ENCODE measurements around the gene PIK3C2B.
"Not testable (repeated sequence)": the region's sequence is repeated elsewhere in the genome, so short reads cannot be mapped to it uniquely, and the experiment has no call there.

The PIK3C2B gene, protein sequence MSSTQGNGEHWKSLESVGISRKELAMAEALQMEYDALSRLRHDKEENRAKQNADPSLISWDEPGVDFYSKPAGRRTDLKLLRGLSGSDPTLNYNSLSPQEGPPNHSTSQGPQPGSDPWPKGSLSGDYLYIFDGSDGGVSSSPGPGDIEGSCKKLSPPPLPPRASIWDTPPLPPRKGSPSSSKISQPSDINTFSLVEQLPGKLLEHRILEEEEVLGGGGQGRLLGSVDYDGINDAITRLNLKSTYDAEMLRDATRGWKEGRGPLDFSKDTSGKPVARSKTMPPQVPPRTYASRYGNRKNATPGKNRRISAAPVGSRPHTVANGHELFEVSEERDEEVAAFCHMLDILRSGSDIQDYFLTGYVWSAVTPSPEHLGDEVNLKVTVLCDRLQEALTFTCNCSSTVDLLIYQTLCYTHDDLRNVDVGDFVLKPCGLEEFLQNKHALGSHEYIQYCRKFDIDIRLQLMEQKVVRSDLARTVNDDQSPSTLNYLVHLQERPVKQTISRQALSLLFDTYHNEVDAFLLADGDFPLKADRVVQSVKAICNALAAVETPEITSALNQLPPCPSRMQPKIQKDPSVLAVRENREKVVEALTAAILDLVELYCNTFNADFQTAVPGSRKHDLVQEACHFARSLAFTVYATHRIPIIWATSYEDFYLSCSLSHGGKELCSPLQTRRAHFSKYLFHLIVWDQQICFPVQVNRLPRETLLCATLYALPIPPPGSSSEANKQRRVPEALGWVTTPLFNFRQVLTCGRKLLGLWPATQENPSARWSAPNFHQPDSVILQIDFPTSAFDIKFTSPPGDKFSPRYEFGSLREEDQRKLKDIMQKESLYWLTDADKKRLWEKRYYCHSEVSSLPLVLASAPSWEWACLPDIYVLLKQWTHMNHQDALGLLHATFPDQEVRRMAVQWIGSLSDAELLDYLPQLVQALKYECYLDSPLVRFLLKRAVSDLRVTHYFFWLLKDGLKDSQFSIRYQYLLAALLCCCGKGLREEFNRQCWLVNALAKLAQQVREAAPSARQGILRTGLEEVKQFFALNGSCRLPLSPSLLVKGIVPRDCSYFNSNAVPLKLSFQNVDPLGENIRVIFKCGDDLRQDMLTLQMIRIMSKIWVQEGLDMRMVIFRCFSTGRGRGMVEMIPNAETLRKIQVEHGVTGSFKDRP (N-terminal part only)

DNA sequence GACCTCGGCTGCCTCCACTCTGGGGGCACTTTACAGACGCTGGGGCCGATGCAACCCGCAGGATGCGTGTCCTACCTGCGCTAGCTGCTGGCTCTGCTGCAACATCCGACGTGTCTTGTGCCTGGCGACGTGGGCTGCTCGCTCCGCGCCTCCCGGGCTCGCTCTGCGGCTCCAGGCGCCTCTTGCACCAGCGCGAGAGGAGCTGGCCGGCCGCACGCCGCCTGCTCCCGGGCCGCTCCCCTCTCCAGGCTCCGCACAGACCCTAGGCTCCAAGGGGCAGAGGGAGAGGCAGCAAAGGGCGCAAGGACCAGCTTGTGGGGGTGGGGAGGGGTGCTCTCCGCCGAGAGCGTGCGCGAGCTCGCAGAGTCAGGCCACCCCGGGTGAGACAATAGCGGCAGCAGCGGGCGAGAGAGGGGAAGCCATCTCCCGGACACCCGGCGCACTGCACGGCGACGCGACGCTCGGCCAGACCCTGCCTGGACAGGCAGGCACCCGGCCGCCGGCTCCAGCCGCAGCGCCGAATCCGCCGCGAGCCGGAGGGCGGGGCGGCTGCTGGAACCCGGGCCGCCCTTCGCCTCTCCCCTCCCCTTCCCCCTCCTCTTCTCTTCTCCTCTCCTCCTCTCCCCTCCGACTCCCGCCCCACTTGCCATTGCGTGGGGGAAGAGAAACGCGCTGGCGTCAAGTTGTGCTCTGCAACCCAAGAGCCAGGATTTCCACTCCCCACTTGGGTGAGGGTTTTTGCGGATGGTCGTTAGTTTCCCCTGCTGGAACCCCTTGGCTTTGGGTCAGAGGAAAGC lies at the start of gene PIK3C2B:
Gene PIK3C2B (minus strand): TSS at position 525 of the 797 bp plus-strand sequence. CDS start 25,003 bp downstream, outside the sequence.
- DNase-seq (ENCODE audit: low read depth), result peak; percentile 44

DNA sequence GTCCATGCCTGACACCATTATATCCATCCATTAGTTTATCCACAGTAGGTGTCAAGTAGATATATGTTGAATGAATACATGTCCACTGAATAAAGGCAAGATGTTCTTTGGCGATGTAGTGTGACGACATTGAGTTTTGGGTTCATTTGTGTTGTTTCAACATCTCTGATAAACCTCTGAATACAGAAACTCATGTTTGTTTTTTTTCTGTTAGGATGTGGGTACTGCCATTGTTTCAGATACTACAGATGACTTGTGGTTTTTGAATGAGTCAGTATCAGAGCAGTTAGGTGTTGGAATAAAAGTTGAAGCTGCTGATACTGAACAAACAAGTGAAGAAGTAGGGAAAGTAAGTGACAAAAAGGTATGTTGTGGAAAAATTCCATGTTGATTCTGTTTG lies 49.7 kb upstream of the PIK3C2B start:
- no peak for DNase-seq (ENCODE audit: low read depth)

GRCh38 chr1:204541626-204542025 lies 47.0 kb upstream of the PIK3C2B start:
- no peak for DNase-seq (ENCODE audit: low read depth)

DNA sequence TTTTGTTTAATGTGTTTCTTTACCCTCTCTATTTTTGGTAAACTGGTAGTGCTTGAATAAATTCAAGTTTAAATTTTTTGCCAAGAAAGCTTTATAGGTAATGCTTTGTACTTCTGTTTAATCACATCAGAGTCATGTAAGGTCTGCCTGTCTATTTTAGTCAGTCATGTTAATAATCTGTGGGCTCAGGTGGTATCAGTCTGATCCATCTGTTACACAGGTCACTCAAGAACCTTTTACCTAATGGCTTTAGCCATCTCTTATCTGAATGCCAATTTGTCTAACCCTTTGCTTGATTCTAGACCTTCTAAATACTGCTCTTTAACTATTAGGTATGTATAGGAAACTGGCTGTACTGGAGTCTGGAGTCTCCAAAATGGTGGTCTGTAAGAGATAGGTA lies 38.2 kb upstream of the PIK3C2B start:
- DNase-seq (ENCODE audit: low read depth), result no peak

GRCh38 chr1:204530932-204531331 lies 36.3 kb upstream of the PIK3C2B start:
- DNase-seq (ENCODE audit: low read depth), result no peak

GRCh38 chr1:204529371-204529895 lies 34.8 kb upstream of the PIK3C2B start:
- DNase-seq (ENCODE audit: low read depth), result no peak

- no peak for DNase-seq (ENCODE audit: low read depth)
Measured at GRCh38 chr1:204528677-204529076, 34.1 kb upstream of the PIK3C2B start.

DNA sequence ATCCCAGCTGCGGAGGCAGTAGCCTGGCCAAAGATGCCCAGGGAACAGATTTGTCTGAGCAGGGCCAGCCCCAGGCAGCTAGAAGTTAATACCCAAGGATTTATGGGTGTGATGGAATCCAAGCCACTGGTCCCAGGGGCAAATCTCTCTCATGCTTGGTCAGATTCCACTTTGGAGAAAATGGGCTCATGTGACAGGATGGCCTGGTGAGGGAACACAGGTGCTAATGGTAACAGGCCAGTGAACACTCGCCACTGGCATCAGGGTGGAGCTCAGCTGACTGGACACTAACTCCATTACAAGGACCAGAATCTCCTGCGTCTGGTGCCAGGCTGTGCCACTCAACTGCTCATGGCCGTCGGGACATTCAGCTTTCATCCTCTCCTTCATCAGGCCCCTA lies 33.6 kb upstream of the PIK3C2B start:
- DNase-seq (ENCODE audit: low read depth), result no peak

DNA sequence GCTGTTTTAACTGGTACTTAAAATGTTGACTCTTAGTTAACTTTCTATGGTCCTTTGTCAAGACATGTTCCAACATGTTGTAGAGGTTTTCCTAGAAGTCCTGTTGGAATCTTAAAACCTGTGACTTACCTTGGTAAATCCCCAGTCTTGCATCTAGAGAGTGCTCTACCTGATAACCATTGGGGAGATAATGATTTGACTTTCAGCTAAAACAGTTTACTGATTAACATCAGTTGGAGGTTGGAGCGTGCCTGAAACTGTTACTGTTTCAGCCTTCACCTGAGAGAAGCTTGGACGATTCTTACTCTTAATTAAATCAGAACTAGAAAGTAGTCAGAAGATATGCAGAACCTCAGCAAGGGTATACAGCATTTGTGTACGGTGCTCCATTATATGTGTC lies 30.4 kb upstream of the PIK3C2B start:
- no peak for DNase-seq (ENCODE audit: low read depth)

DNA sequence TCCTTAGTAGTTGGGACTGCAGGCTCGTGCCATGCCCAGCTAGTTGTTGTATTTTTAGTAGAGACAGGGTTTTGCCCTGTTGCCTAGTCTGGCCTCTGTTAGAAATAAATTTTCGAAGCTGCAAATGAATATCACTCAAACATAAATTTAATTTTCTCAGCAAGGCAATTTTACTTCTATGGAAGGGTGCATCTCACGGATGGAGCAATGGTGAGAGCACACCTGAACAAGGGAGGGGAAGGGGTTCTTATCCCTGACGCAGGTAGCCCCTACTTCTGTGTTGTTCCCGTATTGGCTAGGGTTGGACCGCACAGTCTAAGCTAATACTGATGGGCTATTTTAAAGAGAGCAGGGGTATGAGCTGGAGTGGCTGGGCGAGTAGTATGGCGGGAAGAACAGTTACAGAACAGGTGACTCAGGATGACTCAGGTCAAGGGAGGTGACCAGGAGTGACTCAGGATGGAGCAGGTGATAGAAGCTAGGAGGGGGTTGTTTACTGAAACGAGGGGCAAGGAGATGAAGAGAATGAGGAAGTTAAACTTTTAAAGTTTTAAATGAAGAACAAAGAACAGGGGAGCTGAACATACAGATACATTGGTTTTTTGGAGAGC lies 29.1 kb upstream of the PIK3C2B start:
- DNase-seq (ENCODE audit: low read depth), result no peak

GRCh38 chr1:204521941-204522521 lies 27.4 kb upstream of the PIK3C2B start:
- DNase-seq (ENCODE audit: low read depth), result not testable (repeated sequence)

DNA sequence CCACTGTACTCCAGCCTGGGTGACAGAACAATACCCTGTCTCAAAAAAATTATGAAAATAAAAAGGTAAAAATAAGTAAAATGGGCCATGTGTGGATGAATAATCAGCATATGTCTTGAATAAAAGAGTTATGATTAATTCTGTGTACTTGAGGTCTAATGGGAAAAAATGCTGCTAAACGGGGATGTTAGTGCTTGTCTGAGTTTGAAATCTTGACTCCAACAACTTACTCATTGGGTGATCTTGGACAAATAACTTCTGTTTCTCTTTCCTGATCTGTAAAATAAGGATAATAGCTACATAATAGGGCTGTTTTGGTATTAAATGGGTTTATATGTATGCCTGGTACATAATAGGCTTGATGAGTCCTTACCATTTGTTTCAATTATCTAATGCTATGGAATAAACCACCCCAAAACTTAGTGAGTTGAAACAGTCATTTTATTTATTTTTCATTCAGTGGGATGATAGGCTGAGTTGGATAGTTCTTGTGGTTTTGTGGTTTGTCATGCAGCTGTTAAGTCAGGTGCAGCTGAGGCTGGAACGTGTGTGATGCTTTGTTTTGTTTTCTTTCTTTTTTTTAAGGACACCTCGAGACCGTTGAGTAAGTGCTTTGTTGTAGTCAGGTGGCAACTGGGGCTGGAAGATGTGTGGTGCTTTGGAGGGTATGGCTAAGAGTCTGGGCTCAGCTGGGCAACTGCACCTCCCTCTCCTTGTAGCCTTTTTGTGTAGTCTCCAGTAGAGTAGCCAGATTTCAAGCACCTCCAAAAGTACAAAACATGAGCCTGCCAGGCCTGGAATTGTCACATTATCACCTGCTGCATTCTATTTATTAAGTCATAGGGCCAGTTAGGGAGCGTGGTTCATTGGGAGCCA lies 26.5 kb upstream of the PIK3C2B start:
- DNase-seq (ENCODE audit: low read depth), result no peak

DNA sequence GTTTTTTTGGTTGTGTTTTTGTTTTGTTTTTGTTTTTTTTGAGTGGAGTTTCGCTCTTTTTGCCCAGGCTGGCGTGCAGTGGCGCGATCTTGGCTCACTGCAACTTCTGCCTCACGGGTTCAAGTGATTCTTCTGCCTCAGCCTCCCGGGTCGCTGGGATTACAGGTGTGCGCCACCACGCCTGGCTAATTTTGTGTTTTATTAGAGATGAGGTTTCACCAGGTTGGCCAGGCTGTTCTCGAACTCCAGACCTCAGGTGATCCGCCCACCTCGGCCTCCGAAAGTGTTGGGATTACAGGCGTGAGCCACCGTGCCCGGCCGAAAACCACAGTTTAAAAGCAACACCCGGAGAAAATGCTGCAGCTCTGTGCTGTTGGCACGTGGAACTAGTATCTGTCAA lies 22.8 kb upstream of the PIK3C2B start:
- DNase-seq (ENCODE audit: low read depth), result not testable (repeated sequence)

DNA sequence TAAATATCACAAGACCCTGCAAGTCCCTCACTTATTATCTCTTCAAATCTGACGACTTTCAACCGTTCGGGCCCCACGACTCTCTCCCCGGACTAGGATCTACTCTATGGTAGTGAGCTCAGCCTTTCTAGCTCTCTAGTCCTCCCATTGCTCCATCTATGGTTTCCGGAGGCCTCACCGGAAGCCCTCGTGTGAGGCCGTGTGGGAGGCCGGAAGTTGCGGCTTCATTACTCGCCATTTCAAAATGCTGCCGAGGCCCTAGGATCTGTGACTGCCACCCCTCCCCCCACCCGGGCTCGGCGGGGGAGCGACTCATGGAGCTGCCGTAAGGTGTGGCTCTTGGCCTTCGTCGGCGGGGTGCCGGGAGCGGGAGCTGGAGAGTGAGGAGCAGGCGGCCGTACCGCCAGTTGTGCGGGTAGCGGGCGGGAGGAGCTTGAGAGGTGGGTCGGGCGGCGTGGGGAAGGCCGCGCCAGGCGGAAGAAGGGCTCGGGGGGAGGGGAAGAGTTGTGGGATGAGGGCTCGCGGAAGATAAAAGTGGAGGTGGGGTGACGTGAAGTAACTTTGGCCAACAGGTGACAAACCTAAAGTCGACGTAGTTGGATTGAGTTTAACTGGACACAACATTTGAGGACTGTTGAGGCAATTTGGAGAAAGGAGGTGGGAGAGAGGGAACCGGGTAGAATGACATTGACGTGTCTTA lies 21.7 kb upstream of the PIK3C2B start, which contains the start of gene MDM4:
Gene MDM4 (plus strand): TSS at position 227 of the 700 bp plus-strand sequence. CDS start 9,113 bp downstream, outside the sequence.
- DNase-seq (ENCODE audit: low read depth), result peak; percentile 93

GRCh38 chr1:204514828-204515227 lies 20.2 kb upstream of the PIK3C2B start:
- no peak for DNase-seq (ENCODE audit: low read depth)

DNA sequence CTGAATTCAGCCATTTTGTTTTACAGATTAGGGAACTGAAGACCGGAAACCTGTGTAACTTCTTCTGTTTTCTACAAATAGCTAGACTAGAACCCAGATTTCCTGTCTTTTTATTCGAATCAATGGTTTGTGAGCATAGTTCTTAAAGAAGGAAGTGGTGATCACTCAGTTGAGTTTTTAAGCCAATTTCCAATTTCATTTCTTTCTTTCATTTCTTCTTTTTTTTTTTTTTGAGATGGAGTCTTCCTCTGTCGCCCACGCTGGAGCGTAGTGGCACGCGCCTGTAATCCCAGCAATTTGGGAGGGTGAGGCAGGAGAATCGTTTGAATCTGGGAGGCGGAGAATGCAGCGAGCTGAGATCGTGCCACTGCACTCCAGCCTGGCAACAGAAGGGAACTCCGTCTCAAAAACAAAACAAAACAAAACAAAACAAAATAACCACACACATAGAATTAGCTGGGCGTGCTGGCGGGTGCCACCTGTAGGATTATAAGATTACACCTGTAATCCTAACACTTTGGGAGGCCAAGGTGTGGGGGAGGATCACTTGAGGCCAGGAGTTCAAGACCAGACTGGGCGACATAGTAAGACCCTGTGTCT lies 18.6 kb upstream of the PIK3C2B start:
- no peak for DNase-seq (ENCODE audit: low read depth)

GRCh38 chr1:204511366-204511765 lies 16.8 kb upstream of the PIK3C2B start:
- DNase-seq (ENCODE audit: low read depth), result no peak

DNA sequence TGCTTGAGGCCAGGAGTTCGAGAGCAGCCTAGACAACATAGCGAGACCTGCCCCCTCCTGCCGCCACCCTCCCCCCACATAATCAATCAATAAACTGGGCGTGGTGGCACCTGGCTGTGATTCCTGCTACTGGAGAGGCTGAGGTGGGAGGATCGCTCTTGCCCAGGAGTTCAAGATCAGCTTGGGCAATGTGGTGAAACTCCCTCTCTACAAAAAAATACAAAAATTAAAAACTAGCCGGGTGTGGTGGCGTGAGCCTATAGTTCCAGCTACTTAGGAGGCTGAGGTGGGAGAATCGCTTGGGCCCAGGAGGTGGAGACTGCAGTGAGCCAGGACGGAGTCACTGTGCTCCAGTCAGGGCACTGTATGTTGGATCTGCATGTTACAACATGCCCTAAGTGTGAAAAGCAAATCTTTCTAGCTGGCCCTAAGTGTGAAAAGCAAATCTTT lies 14.6 kb upstream of the PIK3C2B start:
- DNase-seq (ENCODE audit: low read depth), result no peak

All from GM04504 (cell line).